Dermis microvascular lymphatic vessel endothelial cell (primary cell): ENCODE results near the gene RIMS1. TPM values are rescaled to one million over a fixed set of nuclear protein-coding genes. Genes with fewer than 3 reads are reported as not detected.

ENCODE experiments used
- DNase-seq, 2 donors: peaks; one replicate each; pipeline versions ENCODE4 v3.0.0 to v3.0.0-alpha.2; 2010; ENCODE audit warnings: low read depth in 2 of 2
- total RNA-seq: library from RNA; depleted of rRNA; stranded (reverse); fragments of >200 nt; gene quantifications from 2 replicates; pipeline ENCODE4 v1.2.1, GENCODE V29; 2014

RIMS1 gene
- total RNA-seq, 1 donor from 2014 or later: 34.4 TPM

DNA sequence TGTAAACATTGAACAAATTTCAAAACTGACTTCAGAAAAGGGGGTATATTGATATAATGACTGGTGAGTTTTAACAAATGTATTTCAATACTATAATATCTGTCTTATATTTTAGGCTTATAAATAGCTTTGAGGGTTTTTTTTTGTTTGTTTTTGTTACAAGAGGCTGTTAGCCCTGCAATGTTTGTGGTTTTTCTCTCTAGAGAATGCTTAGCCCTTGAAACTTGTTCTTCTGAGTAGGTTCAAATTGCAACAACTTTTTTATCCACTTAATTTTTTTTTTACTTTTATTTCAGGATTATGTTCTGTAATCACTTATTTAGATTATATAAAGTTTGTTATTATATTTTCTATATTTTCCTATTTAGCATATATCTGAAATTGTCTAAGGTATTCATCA, 333.2 kb downstream of the RIMS1 start:
- DNase-seq: no peak

GRCh38 chr6:72238021-72238420, 351.7 kb downstream of the RIMS1 start:
- DNase-seq: no peak

GRCh38 chr6:72238900-72239299, 352.6 kb downstream of the RIMS1 start:
- DNase-seq: no peak

DNA sequence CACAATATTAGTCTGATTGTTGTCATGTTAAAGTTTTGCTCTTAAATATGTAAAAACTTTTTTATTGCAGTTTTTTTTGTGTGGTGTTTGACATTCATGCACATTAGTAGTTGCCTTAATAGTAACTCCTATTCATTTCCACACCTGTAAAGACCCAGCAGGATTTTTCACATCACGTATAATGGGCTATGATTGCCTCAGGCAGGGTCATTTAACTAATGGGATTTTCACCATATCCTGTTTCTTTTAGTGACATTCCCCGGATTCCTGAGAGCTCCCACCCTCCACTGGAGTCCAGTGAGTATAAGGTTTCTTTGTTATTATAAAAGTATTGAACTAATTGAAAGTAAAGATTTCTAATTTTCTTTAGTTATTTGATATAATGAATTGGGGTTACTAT, 359.2 kb downstream of the RIMS1 start:
- no peak for DNase-seq

DNA sequence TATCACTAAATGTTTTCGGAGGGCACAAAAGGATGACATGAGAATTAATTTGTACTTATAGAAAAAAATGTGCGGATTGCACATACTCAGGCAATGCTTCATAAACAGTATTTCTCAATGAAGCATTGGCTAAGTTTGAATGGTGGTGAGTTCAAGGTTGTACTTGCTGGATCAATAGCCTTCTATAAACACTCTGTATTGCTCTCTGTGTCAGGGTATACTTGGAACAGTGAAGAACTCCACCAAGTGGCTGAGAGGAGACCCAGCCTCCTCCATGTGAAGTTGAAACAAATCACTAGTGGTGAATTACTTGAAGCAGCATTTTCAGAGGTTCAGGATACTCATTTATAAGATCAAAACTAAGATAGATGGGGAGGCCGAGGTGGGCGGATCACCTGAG, 360.6 kb downstream of the RIMS1 start:
- DNase-seq: no peak

DNA sequence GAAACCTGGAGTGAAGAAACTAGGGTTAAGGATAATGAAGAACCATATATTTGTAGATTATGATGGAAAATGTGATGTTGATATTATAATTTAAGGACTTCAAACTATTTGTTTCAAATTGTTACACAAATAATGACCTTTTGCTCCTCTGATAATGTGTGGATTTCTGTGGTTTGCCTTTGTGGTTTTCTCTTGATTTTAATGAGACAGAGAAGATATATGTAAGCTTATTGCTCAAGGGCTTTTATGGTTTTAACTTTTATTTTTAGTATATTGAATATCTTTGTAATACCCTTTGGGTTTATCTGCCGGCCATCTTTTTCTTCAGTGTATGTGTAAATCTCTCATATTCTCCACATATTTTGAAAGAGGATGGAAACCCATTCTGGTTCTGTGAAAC, 362.3 kb downstream of the RIMS1 start:
- no peak for DNase-seq

- no peak for DNase-seq
These were observed 364.3 kb downstream of the RIMS1 start for GRCh38 chr6:72250664-72251063.

DNA sequence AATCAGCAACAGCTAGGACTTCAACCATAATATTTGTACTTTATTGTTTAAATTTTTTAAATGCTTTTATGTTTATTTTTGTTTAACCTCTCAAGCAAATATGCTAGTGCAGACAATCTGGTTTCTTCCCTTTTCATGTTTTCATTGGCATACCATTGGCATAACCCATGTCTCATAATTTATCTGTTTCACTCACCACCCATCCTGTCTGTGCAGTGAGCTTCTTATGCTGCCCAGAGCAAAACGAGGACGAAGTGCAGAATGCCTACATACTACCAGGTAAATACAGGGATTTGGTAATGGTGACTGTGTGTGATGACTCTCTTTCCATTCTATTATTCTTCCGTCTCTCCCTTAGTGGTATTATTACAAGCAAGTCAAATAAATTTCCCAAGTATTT, 374.1 kb downstream of the RIMS1 start:
- DNase-seq: peak; percentile 47 to 70

DNA sequence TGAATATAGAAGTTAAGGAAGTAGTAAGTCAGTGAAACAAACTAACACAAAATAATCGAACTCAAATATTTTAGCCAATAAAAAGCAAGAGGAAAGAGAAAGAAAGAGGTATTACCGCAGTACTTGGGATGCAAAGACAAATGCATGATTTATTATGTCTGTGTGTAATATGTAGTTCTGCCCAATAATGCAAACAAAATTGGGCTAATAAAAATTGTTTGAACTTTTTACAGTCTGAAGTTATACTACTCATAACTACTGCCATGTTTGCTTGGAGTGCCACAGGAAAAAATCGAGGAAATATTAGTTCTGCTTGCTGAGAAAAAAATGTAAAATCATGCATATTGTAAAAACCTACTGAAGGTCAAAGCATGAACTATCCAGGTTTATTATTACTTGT, 375.2 kb downstream of the RIMS1 start:
- DNase-seq: no peak

DNA sequence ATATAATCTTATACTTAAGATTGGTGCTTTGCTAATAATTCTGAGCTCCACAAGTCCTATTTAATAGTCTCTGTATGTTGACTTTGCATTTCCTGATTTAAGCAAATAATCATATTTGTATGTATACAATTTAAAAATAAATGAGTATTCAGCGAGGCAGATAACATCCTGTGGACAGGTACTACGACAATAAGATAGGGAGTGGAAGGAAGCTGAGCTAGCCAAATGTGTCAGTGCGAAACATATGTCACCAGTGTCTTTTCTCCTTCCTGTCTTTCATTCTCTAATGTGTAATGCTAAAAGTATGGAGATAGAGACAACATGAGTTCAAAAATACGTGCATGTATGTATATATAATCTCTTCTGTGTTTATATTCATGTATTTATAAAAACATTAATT, 375.9 kb downstream of the RIMS1 start:
- peak; percentile 32 to 71 for DNase-seq

- no peak for DNase-seq
These were observed 381.1 kb downstream of the RIMS1 start for GRCh38 chr6:72267470-72267869.

DNA sequence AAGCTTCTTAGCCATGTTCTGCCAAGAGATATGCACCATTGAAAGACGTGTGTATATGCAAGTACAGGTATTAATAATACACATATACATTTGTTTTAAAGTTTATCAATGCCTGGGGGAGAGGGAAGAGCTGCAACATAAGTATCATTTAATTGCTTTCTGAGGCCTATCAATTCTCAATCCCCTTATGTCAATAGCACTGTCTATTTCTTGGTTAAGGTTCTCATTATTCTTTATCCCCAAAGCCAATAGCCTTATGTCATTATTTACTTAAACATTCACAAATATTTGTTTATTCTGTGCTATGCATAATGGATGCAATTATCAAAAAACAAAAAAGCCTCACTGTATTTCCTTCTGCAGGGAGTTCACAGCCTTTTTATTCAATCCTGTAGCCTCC, 385.2 kb downstream of the RIMS1 start:
- DNase-seq: no peak

DNA sequence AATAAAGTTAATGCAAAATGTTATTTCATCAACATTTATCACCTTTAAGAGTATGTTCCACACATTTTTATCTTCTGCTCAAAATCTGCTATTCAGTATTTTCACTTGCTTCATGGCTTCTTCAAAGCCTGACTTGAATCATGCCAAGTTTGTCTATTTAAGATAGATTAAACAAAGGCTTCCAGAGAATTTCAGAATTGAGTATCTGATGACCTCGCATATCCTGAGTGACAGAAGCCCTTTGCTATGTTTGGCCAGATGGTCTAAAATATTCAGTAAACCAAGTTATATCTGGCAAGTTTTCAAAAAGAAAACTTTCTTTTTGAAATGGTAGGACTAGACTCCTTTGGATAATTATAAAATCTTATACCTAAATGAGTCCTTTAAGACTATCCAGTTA, 386.6 kb downstream of the RIMS1 start:
- DNase-seq: peak in 1 of 2 donors; percentile 63

GRCh38 chr6:72275888-72276287, 389.5 kb downstream of the RIMS1 start:
- DNase-seq: no peak

GRCh38 chr6:72282201-72282600, 395.9 kb downstream of the RIMS1 start:
- no peak for DNase-seq

DNA sequence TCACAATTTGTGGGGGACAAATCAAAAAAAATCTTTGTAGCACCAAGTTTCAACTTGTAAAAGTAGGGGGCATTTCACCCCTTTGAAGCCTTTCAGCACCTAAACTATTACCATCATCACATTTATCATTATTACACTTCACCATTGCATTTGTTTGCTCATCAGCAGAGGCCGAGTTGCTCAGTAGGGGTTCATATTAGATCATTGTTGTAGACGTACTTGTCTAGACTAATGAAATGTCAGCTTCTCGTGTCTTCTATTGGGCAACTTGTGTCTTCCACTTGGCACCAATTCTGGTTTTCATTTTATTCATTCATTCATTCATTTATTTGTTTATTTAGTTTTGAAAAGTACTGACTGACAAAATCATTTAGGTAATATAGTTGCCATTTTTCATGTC, 397.2 kb downstream of the RIMS1 start:
- no peak for DNase-seq

DNA sequence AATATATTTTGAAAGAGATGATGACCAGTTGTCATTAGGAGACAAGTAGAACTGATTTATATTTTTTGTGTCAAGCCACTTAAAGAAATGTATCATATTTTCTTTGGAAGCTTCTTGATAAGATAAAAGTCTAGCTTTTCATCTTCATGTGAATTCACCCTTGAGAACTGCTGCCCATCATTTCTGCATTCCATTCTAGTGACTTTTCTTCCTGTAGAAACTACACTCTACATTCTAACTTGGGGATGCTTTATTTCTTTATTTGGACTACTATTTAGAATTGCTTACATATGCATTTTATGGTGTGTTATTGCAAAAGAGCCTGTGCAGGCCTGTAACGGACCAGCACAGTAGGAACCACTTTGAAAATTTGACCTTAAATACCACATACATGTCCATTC, 400.6 kb downstream of the RIMS1 start:
- peak in 1 of 2 donors; percentile 48 for DNase-seq

DNA sequence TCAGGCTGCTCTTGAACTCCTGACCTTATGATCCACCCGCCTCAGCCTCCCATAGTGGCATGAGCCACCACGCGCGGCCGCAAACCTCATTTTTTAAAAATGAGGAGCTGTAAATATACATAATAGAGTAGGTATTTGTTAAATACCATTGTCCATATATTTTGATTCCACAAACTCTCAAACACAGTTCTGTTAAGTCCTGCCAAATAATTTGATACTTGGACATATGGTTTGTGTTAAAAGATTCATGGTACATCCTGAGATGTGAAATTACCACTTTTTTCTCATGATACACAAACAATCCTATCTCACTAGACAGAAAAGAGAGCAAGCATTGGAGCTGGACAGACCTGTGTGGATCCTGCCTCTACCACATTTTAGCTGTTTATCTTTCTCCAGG, 401.5 kb downstream of the RIMS1 start:
- DNase-seq: no peak

DNA sequence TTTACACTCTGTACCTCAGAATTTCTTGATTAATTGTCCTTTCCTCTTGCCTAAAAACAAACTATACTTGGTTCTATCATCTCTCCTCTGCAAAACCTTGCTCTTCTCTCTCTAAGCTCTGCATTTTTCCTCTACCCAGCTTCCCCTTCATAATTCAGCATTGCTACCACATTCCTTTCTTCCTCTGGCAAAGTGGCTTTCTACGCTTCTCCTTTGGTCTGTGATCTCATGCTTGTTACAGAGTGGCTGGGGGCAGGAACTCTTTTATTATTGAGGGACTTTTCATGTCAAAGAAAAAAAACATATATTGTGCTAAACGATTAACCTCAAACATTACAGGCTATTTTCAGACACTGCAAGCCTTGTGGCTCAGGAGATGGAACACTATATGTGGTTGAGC, 402.2 kb downstream of the RIMS1 start:
- no peak for DNase-seq

GRCh38 chr6:72290620-72291019, 404.3 kb downstream of the RIMS1 start:
- DNase-seq: no peak

DNA sequence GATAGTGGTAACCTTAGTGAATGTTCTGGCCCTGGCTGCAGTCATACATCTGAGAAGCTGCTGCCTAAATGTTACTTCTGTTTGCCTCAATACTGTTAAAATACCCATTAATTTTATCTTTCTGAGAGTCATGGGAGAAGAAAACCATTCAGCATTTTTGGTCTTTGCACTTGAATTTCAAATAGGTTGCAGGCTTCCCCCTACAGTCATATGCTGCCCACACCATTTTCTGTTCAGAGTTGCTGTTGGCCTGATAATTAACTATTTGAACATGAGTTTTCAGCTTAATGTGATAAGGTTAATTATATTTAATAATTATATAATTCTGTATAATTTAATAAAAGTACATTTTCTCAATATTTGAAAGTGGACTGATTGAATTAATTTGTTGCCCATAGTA, 410.0 kb downstream of the RIMS1 start:
- DNase-seq: no peak

- DNase-seq: no peak
These were observed 419.6 kb downstream of the RIMS1 start for GRCh38 chr6:72305971-72306370.

DNA sequence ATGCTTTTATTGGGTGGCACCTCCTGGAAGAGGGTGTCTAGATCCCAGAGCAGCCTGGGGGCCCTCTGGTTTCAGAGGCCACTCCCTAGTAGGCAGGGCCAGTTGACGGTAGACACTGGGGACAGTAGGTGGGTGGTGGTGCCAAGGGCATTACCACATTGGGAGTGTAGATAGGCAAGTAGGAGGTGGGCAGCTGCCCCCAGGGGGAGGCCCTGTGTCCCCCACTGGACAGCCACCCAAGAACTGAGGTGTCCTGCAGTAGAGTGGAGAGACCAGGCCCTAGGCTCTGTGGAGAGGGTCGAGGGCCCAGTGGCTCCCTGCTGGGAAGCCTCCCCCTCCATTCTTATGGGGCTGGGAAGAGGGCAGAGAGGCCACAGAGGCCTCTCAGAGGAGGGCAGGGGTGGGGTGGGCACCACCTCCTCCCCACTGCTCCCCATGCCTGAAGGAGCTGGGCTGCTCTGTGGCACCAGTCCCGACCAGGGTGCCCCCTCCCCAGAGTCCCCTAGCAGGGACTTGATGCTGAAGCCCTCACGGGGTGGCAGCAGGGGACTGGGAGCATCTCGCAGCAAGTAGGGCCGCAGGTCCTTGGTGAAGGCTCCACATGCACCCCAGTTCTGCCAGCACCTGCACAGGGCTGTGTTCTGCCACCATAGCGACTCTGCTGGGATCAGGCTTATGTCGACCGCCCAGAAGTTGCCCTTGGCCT, 430.5 kb downstream of the RIMS1 start:
- DNase-seq: no peak

DNA sequence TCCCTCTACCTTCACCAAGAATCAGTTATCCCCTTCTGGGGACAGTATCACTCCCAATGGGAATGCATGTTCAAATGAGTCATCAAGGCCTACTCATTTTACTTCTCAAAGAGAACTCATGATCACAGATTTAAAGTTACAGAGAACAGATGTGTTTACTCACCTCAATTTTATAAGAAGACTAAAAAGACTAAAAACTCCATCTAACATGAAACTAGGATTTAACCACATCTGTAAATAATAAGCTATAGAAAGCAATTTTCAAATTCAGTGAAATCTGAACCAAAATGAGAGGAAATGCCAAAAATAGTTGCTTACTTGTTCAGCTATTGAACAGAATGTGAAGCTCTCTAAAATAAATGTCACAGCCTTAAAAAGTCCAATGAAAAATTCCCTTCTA, 435.4 kb downstream of the RIMS1 start:
- peak in 1 of 2 donors; percentile 7 for DNase-seq
